ENCODE results near the gene COX7A2L.
"Not testable (repeated sequence)": the region's sequence is repeated elsewhere in the genome, so short reads cannot be mapped to it uniquely, and the experiment has no call there.

Gene COX7A2L

DNA sequence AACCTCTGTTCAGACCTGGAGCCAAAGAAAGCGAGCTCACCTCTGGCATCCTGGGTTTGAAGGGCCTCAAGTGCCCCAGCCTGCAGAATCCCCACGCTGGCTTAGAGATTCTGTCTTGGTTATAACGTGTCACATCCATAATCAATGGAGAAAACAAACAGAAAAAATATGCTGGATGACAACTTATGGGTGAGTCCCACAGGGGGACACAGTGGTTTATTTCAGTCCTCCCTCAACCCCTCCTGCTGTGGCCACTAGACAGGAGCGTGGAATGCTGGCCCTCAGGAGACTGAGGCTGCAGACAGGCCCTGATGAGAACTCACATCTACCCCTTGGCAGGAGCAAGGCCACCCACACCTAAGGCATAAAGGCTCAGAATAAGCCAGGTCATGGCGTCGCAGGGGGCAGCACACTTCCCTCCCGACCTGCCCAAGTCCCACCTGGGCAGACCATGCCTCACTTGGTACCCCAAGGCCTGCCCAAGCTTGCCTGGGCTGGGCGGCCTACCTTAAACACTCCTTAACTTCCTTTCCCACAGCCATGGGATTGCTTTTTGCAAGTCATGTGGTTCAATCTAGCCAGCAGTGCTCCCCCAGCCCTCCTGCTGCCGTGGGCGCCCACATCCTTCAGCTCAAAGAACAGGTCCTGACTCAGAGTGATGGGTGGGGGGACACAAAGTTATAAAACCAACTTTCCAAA lies 19.9 kb downstream of the COX7A2L start:
- DNase-seq (ENCODE audit: extremely low spot score, insufficient read length, low read depth) (no peak), FAIRE-seq (no peak)

DNA sequence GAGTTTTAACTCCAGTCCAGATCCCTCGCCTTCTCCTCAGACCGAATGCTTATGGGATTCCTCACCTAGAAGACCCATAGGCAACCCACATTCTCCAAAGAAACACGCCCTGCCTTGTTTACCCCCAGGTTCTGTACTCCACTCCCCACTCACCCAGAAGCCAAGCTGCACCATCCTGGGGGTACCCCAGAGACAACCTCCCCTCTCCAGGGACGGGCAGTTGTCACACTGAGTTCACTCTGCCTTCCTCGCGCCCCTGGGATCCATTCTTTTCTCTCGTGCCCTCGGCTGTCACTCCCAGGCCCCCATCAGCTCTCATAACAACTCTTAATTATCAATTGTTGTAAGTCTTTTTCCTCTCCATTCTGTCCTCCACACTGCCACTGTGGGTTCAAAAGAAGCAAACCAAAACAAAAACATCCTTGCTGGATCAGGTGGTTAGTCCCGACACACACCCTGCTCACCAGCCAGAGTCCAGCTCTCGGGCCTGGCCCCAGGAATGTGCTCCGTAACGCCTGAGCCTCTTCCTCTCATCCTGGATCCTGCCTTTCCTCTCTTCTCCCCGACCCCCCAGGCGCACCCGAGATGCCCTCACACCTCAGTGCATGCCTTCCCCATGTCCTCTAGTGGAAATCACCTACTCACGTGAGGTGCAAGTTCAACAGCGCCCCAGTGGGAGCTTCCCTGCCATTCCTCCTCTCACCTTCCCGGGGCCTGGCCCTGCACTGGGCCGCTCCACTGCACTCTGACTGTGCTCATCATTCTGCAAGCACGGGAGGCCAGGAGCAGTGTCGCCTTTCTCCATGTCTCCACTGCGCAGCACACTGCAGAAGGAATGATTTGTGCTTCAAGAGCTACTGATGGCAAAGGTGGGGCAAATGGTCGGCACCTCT lies 20.7 kb downstream of the COX7A2L start:
- DNase-seq (ENCODE audit: extremely low spot score, insufficient read length, low read depth) (no peak), FAIRE-seq (no peak)

DNA sequence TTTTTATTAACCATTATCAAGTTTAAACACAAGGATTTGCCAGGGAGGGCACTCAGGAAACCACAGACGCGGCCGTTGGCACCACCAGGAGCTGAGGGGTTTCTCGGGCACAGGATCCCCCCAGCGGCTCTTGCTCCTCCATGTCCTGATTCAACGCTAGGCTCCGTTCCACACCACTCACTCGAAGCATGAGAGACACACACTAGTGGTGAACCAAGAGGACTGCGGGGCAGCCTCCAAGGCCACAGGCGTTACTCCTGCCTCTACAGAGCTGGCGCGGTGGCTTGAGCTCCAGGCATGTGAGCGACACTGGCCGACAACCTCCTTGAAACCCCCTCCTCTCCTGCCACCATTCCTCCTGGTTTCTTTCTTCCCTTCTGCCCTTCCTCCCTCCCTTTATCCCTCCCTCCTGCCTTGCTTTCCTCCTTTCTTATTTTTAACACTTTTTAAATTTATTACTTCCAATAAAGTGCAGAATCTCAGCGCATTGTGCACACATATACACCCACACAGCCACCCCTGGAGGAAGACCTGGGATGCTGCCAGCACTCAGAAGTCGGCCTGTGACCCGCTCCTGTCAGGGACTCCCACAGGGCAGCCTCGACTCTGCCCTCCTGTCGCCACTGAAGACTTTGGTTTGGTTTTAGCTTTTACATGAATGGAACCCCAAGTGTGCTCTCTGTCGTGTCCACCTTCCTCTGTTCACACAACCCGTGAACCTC lies 21.7 kb downstream of the COX7A2L start:
- FAIRE-seq, result no peak
- no peak for DNase-seq (ENCODE audit: extremely low spot score, insufficient read length, low read depth)

DNA sequence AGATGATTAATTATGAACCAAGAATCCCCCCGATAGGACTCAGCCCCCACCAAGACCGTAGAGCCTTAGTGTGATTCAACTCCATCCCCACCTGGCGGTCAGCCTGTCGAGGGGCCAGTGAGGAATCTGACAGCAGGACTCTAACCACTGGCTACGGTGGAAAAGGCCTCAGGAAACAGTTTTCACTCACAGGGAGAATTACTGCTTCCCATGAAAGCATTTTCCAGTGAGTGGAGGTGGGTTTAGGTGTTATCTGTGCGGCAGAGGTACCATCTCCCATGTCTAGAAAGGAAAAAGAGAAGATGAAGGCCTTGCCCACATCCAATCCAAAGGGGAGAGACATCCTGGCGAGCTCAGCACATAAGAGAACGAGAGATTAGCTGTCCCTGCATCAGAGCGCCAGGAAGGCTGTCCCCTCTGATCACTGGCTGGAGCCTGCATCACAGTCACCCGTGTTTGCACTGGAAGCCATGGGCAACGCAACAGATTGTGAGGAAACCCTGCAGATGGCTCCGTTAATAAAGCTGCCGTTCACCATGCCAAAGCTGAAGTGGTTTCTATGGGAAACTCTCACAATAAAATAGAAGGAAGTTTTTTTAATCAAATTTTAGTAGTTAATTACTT lies 22.3 kb downstream of the COX7A2L start:
- no peak for FAIRE-seq
- DNase-seq (ENCODE audit: extremely low spot score, insufficient read length, low read depth), result no peak

DNA sequence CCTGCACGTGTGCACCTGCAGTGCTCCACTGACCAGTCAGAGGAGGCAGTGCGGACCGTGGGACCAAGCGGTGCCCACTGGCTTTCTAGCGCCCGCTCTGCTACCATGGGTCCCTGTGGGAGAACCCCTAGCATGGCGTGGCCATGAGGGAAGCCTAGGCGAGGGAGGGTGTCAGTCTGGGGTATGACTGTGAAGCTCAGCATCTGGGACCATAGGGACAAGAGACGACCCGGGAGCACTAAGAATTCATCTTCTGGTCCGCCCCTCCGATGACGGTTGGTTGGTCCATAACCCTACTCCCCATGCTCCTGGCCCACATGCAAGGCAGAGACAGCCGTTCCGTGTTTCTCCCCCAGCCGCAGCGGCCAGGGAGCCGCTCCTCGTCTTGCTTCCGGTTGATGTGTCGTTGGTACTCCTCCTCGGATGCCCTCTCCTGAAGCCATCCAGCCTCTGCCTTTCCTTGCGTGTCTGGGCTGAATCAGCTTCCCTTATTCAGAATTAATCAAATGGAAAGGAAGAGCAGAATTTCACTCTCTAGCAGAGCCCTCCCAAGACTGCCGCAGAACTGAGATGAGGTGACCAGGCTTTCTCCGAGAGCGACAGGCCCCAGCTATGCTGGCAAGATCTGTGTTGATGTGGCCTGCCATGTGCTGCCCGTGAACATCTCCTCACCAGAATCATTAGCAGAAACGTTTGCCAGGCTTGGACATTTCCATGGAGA lies 23.0 kb downstream of the COX7A2L start:
- DNase-seq (ENCODE audit: extremely low spot score, insufficient read length, low read depth), result no peak
- no peak for FAIRE-seq

DNA sequence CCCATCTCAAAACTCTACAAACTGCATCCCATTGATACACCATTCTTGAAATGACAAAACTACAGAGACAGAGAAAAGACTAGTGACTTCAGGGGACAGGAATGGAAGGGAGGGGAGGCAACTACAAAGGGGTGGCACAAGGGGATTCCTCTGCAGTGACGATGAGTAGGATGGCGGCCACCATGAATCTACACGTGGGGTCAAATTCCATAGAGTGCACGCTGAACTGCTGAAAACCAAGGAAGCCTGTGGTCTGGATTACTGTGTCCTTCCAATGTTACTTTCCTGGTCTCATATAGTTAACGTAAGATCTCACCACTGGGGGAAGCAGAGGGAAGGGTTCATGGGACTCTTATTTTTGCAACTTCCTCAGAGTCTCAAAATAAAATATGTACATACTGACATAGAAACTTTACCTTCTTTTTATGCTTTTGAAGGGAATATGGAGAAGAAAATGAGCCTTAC lies 23.6 kb downstream of the COX7A2L start:
- DNase-seq (ENCODE audit: extremely low spot score, insufficient read length, low read depth) (no peak), FAIRE-seq (no peak)

DNA sequence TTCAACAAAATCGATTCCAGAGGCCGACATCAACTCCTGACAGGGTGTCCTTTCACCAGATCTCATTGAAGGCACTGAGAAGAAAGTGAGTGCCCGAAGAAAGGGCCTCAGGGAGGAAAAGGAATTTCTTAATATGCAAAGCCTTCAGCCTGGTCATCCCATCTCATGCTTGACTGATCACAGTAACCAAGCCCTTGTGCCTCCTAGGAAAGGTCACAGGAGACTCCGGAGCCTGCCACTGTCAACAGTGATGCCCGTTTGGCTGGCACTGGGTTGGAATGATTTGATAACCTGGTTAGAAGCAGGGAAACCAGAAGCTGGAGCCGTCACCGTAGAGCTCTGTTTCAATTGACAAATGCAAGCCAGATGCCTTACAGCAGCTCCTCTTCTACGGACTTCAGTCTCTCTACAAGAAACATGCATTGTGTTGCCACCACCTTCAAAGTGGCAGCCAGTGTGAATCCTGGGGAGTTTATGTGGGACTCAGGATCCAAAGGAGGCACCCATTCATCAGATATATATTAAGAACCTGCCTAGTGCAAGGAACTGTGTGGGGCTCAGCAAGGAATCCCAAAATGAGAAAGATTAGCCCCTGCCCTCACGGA lies 24.6 kb downstream of the COX7A2L start:
- FAIRE-seq, result no peak

DNA sequence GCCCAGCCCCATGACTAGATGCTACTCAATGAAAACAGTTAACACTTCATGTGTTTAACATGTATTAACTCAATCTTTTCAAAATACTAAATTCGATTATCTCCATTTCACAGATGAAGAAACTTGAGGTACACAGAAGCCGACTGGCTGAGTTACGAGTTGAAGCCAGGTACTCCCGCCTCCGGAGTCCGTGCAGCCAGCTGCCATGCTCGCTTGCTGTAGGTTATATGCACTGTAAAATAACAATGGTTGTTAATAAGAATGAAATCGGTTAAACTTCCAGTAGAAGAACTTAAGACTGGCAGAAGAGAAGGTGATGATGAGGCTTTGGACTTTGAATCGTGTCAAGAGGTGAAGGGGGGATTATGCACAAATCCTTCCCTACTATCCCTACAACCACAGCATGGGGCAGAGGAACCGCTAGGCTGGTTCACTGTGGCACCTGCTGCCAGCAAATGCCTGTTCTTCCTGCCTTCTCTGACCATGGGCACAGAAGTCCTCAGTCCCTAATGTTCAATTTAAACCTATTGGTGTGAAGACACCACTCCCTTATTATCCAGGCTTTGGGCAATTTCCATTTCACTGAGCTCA lies 25.4 kb downstream of the COX7A2L start:
- FAIRE-seq, result no peak

More for the DNA sequence above, 24.6 kb downstream of the COX7A2L start:
- no peak for DNase-seq (ENCODE audit: extremely low spot score, insufficient read length, low read depth)

DNA sequence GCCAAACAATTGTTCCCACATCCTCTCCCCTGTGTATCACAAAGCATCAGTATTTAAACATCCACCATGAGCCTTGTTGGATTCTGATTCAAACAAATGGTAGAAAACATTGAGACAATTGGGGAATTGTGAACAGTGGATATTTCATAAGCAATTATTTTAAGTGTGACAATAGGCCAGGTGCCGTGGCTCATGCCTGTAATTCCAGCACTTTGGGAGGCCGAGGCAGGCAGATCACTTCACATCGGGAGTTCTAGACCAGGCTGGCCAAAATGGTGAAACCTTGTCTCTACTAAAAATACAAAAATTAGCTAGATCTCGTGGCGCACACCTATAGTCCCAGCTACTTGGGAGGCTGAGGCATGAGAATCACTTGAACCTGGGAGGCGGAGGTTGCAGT lies 26.2 kb downstream of the COX7A2L start:
- FAIRE-seq; DNase-seq (ENCODE audit: extremely low spot score, insufficient read length, low read depth): not testable (repeated sequence)

More for the DNA sequence above, 25.4 kb downstream of the COX7A2L start:
- DNase-seq (ENCODE audit: extremely low spot score, insufficient read length, low read depth), result no peak

DNA sequence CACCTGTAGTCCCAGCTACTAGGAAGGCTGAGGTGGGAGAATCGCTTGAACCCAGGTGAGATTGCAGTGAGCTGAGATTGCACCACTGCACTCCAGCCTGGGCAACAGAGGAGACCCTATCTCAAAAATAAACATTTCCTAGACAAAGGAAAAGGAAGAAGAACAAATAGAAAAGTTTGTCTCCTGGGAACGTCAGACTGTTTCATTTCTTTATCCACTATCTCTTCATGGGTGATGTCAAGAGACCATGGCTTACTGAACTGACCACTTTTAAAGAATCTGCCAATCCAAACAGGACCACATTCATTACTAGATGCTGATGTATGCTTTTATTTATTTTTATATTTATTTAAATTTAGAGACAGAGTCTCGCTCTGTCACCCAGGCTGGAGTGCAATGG lies 26.8 kb downstream of the COX7A2L start:
- no peak for DNase-seq (ENCODE audit: extremely low spot score, insufficient read length, low read depth)
- FAIRE-seq, result no peak

DNA sequence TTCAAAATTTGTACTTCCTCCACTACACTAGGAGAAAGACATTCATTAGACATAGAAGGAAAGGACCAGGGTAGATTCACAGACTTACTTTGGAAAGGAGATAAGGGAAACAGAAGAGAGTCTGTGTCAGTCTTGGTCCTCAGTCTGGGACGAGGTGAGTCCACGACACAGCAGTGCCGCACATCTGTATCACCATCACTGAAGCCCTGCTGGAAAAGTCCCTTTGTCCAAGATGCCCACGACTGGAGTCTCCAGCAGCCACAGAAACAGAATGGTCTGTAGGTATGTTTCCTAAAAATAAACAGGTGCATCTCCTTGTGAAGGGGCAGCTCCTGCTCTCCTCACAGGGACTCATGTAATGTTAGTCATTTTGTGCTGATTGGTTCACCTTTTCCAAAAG lies 27.4 kb downstream of the COX7A2L start:
- no peak for FAIRE-seq
- no peak for DNase-seq (ENCODE audit: extremely low spot score, insufficient read length, low read depth)

DNA sequence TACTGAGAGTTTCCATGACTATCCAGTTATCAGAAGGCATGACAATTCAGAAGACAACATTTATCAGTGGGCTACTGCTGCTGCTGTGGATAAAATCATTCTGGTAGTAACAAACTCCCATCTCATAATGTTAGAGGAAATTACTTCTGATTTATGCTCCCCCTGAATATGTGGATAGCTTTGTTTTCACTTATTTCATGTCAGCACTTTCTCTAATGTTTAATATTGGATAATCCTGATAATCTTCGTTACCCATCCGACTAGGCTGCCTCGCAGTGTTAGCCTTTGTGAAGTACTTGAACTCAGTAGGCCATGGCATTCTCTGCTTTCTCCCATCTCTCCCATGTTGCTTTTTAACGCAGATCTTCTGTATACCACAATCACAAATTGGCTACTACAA lies 28.4 kb downstream of the COX7A2L start:
- DNase-seq (ENCODE audit: extremely low spot score, insufficient read length, low read depth), result no peak

DNA sequence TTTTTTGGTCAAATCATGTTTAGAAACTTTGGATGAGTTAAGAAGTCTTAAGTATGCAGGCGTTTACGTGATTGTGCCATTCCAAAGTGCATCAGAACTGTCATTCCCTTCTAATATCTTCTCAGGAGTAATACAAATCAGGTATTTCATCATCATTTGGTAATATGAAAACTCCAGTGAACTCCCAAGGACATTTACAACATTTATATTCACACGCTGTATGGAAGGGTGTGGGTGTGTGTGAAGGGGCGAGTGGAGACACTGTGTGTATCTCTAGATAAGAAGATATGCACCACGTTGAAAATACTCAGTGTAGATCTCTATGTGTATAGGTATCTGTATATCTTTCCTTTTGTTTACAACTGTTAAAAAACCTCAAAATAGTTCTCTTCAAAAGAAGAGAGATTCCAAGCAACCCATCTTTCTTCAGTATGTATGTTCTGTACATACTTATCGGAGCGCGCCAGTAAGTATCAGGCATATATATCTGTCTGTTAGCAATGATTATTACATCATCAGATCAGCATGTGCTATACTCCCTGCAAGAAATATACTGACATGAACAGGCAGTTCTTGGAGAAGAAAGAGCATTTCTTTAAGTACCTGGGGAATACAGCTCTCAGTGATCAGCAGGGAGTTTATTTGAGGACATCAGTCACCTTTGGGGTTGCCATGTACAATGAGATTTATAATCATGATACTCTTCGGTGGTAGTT lies 29.3 kb downstream of the COX7A2L start:
- FAIRE-seq (no peak), DNase-seq (ENCODE audit: extremely low spot score, insufficient read length, low read depth) (no peak)

More for the DNA sequence above, 28.4 kb downstream of the COX7A2L start:
- no peak for FAIRE-seq

DNA sequence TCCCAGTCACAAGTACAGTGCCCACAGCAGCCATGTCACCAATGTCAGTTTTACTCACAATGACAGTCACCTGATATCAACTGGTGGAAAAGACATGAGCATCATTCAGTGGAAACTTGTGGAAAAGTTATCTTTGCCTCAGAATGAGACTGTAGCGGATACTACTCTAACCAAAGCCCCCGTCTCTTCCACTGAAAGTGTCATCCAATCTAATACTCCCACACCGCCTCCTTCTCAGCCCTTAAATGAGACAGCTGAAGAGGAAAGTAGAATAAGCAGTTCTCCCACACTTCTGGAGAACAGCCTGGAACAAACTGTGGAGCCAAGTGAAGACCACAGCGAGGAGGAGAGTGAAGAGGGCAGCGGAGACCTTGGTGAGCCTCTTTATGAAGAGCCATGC lies 31.3 kb downstream of the COX7A2L start:
- DNase-seq (ENCODE audit: extremely low spot score, insufficient read length, low read depth) (no peak), FAIRE-seq (no peak)

DNA sequence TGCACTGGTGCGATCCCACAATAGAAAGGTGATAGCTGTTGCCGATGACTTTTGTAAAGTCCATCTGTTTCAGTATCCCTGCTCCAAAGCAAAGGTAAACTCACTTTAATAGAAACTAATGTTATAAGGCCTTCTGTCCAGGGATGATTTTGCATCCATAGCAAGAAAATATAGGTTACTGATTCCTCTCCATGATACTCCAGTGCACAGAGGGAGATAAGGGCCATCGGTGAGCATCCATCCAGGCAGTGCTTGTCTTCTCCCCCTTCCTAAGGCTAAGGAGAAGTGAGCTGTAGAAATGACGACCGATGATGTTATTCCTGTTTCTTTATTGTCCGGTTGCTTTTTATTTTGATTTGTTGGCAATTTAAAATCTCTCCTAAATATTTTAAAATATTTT lies 32.1 kb downstream of the COX7A2L start:
- DNase-seq (ENCODE audit: extremely low spot score, insufficient read length, low read depth), result no peak
- no peak for FAIRE-seq

DNA sequence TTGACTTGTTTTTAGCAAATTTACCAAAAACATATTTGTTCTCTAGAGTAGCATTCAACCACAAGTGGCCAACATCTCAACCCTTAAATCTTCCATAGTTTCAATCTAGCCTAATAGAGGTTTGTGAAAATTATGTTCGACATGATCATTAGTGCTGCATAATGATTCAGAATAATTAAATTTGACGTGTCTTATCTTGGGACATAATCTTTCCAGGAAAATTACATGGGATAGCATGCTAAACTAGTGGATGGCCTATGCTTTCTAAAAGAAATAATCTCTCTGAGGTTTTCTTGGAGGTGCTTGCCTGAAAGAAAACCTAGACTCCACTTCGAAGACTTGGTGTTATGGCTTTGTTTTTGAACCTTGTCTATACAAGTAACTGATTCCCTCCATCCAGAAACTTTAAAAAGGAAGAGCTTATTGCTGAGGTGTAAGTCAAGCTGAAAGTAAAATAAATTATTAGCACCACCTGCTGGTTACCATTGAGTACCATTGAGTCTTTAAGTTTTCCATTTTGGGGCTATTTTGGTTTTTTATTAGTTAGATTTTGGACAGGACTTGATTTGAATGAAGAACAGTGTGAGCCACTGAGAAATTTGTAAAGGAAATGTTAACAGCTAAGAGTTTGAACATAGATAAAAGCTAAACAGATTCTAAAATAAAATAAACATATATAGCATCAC lies 32.7 kb downstream of the COX7A2L start:
- DNase-seq (ENCODE audit: extremely low spot score, insufficient read length, low read depth) (no peak), FAIRE-seq (no peak)

DNA sequence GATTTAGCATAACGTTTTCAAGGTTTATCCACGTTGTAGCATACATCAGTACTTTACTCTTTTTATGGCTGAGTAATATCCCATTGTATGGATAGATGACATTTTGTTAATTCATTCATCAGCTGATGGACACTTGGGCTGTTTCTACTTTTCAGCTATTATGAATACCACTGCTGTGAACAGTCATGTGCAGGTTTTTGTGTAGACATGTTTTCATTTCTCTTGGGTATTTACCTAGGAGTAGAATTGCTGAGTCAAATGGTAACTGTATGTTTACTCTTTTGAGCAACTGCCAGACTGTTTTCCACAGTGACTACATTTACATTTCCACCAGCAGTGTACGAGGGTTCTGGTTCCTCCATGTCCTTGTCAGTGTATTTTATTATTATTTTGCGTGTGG lies 33.9 kb downstream of the COX7A2L start:
- DNase-seq (ENCODE audit: extremely low spot score, insufficient read length, low read depth) (no peak), FAIRE-seq (no peak)

DNA sequence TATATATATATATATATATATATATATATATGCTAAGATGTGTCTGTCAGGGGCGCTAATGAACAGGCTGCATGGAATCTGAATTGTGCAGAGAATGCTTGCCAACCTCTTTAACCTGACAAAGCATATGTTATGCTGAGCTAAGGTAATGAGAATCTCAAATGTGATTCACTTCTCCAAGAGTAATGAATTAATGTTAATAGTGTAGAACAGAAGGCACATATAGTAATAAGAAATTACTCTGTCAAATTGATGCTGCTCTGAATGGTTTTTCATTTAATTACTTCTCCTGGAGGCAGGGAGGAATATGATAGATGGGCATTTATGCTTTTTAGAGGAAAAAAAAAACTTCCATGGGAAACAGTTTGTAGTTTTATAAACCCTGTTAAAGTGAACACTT lies 35.4 kb downstream of the COX7A2L start:
- no peak for DNase-seq (ENCODE audit: extremely low spot score, insufficient read length, low read depth)
- FAIRE-seq, result no peak

Measured in GM18507 (cell line).